ENCODE measurements around the gene PML.

Gene PML

GRCh38 chr15:73994413-73994883 lies at the start of gene PML (continued):
- TF ChIP-seq ZNF501 (tag by site-specific recombination; IDR thresholded peaks at IDR 0.05) = no peak; the same call in 1 of the 2 replicates

- TF ChIP-seq ZNF544 (tag by site-specific recombination; IDR thresholded peaks at IDR 0.05) = no peak
- TF ChIP-seq ZNF660 (tag by site-specific recombination; IDR thresholded peaks at IDR 0.05) = no peak
- no peak for TF ChIP-seq ZNF202 (tag by site-specific recombination; IDR thresholded peaks at IDR 0.05; ENCODE audit: borderline replicate concordance)
- no peak for TF ChIP-seq IKZF3 (tag by site-specific recombination; IDR thresholded peaks at IDR 0.05)
- TF ChIP-seq ZNF292 (tag by site-specific recombination; IDR thresholded peaks at IDR 0.05; ENCODE audit: borderline replicate concordance, low read depth) = no peak
- no peak for TF ChIP-seq ZNF416 (tag by site-specific recombination; IDR thresholded peaks at IDR 0.05)
- no peak for TF ChIP-seq MEIS1 (CRISPR knock-in tag; IDR thresholded peaks at IDR 0.05; ENCODE audit: borderline replicate concordance)
- no peak for TF ChIP-seq BCL11B (tag by site-specific recombination; IDR thresholded peaks at IDR 0.05; ENCODE audit: low read depth)
- TF ChIP-seq ZNF48 (tag by site-specific recombination; IDR thresholded peaks at IDR 0.05) = no peak
- TF ChIP-seq ZNF549 (tag by site-specific recombination; IDR thresholded peaks at IDR 0.05) = no peak
- no peak for TF ChIP-seq ZNF433 (tag by site-specific recombination; IDR thresholded peaks at IDR 0.05; ENCODE audit: low read depth)
- TF ChIP-seq ZNF366 (tag by site-specific recombination; conservative IDR thresholded peaks at IDR 0.05) = no peak
- no peak for TF ChIP-seq ZNF114 (tag by site-specific recombination; IDR thresholded peaks at IDR 0.05)
- TF ChIP-seq ZNF843 (tag by site-specific recombination; IDR thresholded peaks at IDR 0.05) = no peak
- TF ChIP-seq PATZ1 (tag by site-specific recombination; IDR thresholded peaks at IDR 0.05) = no peak
- TF ChIP-seq ZNF354C (tag by site-specific recombination; IDR thresholded peaks at IDR 0.05; ENCODE audit: borderline replicate concordance, low read depth) = no peak
- TF ChIP-seq ZNF596 (tag by site-specific recombination; IDR thresholded peaks at IDR 0.05) = no peak
- TF ChIP-seq ZNF2 (tag by site-specific recombination; IDR thresholded peaks at IDR 0.05) = no peak
- POLR2A ChIA-PET = no interaction called here
These were observed 49.4 kb upstream of the PML start for GRCh38 chr15:73945130-73945508.

GRCh38 chr15:73946046-73946721 lies 48.3 kb upstream of the PML start:
- CTCF ChIA-PET = interaction anchor here (0.6 to 1.3 kb wide), 4 partner anchors 18 to 296 kb away, joined by 3 read pairs; no protein-coding TSS in a partner anchor
- Histone ChIP-seq H3K4me1 (ENCODE audit: control insufficient read depth, insufficient read depth, low read length) (peaks cover under 1% of the 10 kb centered on the region; the same call in 1 of the 2 replicates), H3K9me3 (ENCODE audit: control insufficient read depth, insufficient read depth, low read depth, low read length) (no peaks in the 10 kb centered on the region), H3K4me3 (ENCODE audit: low read depth, low read length) (no peak overlapping the region), H3K27ac (ENCODE audit: extremely low read depth, low read depth, low read length) (no peak overlapping the region), H3K36me3 (ENCODE audit: control insufficient read depth in 2 of 2, insufficient read depth in 1 of 2, low read length in 2 of 2) (peaks cover 0 to 2% of the 10 kb centered on the region in 2 experiments; a peak in 1 of 3 replicates)
- POLR2A ChIA-PET = no interaction called here
- no peak for TF ChIP-seq ZNF585B (tag by site-specific recombination; IDR thresholded peaks at IDR 0.05)
- TF ChIP-seq ZNF560 (tag by site-specific recombination; IDR thresholded peaks at IDR 0.05; ENCODE audit: borderline replicate concordance) = no peak
- TF ChIP-seq ZNF513 (tag by site-specific recombination; IDR thresholded peaks at IDR 0.05) = no peak
- no peak for TF ChIP-seq ZFP3 (tag by site-specific recombination; IDR thresholded peaks at IDR 0.05; ENCODE audit: low read depth)
- TF ChIP-seq BCL11B (tag by site-specific recombination; IDR thresholded peaks at IDR 0.05; ENCODE audit: low read depth) = no peak
- TF ChIP-seq REPIN1 (tag by site-specific recombination; IDR thresholded peaks at IDR 0.05; ENCODE audit: low read depth) = no peak
- TF ChIP-seq REST (tag by site-specific recombination; IDR thresholded peaks at IDR 0.05) = no peak
- TF ChIP-seq KLF16 (tag by site-specific recombination; IDR thresholded peaks at IDR 0.05) = no peak
- no peak for TF ChIP-seq ZNF626 (tag by site-specific recombination; IDR thresholded peaks at IDR 0.05)

More at GRCh38 chr15:73945130-73945508, 49.4 kb upstream of the PML start:
- Histone ChIP-seq H3K36me3 (ENCODE audit: control insufficient read depth in 2 of 2, insufficient read depth in 1 of 2, low read length in 2 of 2) (peaks cover 0 to 2% of the 10 kb centered on the region in 2 experiments; a peak in 1 of 3 replicates), H3K4me1 (ENCODE audit: control insufficient read depth, insufficient read depth, low read length) (peaks cover 3% of the 10 kb centered on the region; the same call in 1 of the 2 replicates), H3K27ac (ENCODE audit: extremely low read depth, low read depth, low read length) (no peak overlapping the region), H3K4me3 (ENCODE audit: low read depth, low read length) (no peak overlapping the region), H3K9me3 (ENCODE audit: control insufficient read depth, insufficient read depth, low read depth, low read length) (no peaks in the 10 kb centered on the region)
- CTCF ChIA-PET = interaction anchor here (0.8 to 2.6 kb wide), 3 partner anchors 11 to 103 kb away, joined by 3 to 7 read pairs (median 3); no protein-coding TSS in a partner anchor
